DMS79 treated with DMSO at 0.1 percent for 48 hours (cell line): ENCODE results near the gene ARIH1.
A peak's percentile ranks its signal among the peaks of the same experiment; 100 is the strongest.

ENCODE experiments used
- DNase-seq: peaks from one replicate; lab custom pipeline; 2025; lab: John Stamatoyannopoulos, UW

Gene ARIH1

GRCh38 chr15:72540606-72541237 is 66.6 kb downstream of the ARIH1 start:
- no peak for DNase-seq

DNA sequence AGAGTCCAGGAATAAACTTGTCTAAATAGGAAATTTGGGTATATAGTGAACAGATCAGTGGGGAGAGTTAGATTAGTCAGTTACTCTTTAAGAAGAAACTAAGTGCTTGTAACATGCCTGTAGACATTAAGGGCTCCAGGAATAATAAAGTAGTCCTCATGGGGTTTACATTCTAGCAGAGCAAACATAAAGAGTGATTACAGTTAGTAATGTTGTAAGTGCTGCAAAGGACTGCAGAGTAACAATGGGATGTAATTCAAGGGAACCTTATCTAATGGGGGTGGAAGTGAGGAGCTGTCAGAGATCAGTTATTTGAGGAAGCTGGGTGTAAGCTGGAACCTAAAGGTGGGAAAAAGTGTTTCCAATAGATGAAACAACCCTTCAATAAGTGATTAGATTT is 67.5 kb downstream of the ARIH1 start:
- DNase-seq: no peak

GRCh38 chr15:72545156-72545555 is 71.0 kb downstream of the ARIH1 start:
- no peak for DNase-seq

GRCh38 chr15:72554471-72555425 is 80.6 kb downstream of the ARIH1 start:
- DNase-seq: no peak

- DNase-seq: no peak
Measured at GRCh38 chr15:72559781-72560180, 85.7 kb downstream of the ARIH1 start.

DNA sequence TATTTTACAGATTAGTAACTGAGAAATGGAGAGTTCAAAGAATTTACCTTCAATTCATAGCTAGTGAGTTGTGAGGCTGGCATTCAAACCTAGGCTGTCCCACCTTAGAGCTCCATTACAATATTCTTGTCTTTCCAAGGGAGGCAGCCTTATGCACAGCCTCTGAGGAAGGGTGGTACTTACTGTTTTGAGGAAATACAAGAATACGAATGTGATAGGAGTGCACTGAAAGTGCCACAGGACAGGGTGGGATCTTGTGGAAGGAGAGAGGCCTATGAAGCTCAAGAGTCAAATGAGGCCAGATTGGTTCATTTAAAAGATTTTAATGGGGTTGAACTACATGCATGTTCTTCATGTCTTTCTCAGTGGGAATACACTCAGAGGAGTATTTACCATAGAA is 86.3 kb downstream of the ARIH1 start:
- no peak for DNase-seq

GRCh38 chr15:72562386-72562785 is 88.3 kb downstream of the ARIH1 start:
- DNase-seq: no peak

GRCh38 chr15:72562878-72563277 is 88.7 kb downstream of the ARIH1 start:
- DNase-seq: no peak

DNA sequence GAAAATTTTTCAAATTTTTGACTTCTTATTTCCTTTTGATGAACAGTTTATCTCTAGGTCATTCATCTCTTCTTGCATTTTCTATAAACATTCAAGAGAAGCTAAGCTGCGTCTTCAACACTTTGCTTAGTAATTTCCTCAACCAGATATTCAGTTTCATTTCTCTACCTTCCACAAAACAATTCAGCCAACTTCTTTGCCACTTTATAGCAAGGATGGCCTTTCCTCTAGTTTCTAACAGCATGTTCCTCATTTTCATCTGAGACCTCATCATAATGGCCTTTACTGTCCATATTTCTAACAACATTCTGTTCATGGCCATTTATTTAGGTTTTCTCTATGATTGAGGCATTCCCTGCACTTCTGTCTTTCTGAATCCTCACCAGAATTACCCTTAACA is 90.0 kb downstream of the ARIH1 start:
- no peak for DNase-seq

DNA sequence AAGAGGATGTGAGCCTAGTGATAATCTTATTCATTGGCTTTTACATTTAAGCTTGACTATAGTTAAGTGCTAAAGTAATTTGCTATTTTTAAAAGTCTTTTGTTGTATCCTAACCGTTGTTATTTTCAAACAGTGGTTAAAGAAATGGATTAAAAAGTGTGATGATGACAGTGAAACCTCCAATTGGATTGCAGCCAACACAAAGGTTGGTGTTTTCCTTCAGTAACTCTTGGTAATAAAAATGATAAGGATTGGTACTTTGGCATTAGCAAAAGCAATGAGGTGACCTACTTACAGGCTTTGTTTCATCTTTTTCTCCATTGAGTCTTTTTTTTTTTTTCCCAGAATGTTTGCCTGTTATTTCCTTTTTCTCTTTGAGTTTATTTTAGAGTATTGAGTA is 92.8 kb downstream of the ARIH1 start:
- DNase-seq: no peak

DNA sequence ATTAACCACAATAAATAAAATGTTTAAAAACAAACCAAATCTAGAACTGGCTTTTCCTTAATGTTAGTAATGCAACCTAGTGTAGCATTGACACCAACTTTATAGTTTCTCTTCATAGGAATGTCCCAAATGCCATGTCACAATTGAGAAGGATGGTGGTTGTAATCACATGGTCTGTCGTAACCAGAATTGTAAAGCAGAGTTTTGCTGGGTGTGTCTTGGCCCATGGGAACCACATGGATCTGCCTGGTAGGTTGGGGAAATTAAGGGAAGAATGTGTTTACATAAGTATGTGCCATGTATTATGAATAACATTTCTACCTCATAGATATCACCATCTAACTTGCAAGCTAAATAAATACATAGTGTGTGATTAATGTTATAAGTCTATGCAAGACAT is 95.9 kb downstream of the ARIH1 start:
- no peak for DNase-seq

- no peak for DNase-seq
Measured at GRCh38 chr15:72579814-72580213, 105.7 kb downstream of the ARIH1 start.

DNA sequence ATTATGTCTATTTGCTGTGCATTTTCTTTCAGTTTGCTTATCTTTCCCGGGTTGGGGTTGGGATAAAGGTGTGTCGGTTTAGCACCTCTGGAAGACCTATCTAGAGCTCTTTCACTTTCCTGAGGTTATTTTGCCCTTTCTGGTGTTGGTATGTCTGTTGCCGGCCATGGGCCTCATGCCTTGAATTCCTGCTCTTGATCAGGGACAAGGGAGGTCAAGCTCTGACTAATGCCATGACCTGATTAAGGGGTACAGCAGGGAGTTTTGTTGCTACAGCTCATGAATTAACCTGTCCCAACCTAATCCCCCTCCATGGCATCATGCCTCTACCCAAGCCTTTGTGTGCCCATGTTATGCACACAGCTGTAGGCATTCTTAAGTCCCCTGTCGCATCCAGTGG is 109.9 kb downstream of the ARIH1 start:
- DNase-seq: no peak

- DNase-seq: no peak
Measured at GRCh38 chr15:72585025-72585424, 110.9 kb downstream of the ARIH1 start.

DNA sequence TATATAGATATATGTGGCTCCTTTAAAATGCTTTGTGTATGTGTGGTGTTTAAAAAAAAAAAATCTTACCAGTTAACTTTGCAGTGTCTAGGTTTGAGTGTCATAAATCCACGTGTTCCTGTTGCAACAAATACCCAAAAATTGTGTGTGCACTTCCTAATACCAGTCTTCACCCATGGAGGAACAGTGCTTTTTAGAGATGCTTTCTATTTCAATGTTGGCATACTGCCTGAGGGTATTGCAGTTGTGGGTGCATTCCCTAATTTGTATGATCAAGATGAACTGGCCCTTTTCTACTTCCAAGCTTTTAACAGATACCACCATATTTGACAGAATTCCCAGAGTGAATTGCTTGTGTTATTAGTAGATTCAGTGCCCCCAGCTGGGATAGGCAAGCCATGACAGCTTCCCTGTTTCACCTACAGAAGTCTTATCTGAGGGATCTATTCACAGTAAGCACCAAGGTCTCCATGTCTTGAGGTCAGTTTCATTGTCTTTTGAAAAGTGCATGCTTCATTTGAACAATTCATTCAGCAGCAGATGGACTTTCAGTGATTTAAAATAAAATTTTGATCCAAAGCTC is 111.4 kb downstream of the ARIH1 start:
- DNase-seq: no peak

DNA sequence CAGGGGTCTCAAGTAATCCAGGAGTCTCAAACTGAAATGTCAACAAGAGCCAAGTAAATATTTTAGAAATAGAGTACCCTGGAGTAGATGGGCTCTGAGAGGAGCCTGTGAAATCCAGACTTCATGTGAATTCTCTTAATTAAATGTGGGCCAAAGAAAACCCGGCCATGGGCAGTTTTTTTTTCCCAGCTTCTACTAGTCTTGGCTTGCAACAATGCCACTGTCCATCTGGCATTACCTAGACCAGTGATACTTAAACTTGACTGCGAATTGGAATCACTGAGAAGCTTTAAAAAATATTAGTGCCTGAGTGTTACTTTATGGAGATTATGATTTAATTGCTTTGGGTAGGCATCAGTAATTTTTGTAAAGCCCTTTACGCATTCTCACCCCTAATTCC is 114.0 kb downstream of the ARIH1 start:
- no peak for DNase-seq

DNA sequence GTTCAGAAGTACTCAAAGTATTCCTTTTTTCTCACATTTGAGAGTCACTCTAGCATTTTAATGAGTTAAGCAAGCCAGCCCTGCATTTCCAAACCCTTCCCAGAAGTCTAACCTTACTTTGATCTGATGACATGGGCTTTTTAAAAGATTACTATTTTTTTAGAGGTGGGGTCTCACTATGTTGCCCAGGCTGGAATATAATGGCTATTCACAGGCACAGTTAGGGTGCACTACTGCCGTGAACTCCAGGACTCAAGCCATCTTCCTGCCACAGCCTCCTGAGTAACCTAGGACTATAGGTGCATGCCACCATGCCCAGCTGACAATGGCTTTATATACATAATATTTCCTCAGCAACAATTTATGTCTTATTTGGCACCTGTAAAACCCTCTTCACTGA is 116.3 kb downstream of the ARIH1 start:
- DNase-seq: no peak

- DNase-seq: no peak
Measured at GRCh38 chr15:72591361-72591760, 117.2 kb downstream of the ARIH1 start.

GRCh38 chr15:72592097-72592496 is 118.0 kb downstream of the ARIH1 start:
- DNase-seq: no peak

GRCh38 chr15:72592676-72593075 is 118.5 kb downstream of the ARIH1 start:
- DNase-seq: no peak

DNA sequence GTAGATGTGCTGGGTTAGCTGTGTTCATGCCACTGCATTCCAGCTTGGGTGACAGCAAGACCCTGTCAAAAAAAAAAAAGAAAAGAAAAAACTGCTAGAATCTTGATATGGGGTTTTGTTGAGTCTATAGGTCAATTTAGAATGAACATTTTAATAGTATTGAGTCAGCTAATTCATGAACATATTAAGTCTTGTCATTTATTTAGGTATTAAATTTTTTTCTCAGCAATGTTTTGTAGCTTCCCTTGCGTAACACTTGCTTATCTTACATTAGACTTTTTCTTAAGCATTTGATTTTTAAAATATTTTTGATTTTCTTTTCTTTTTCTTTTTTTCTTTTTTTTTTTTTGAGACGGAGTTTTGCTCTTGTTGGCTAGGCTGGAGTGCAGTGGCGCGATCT is 119.7 kb downstream of the ARIH1 start:
- DNase-seq: no peak

- peak; percentile 51 for DNase-seq
Measured at GRCh38 chr15:72599855-72600464, 125.8 kb downstream of the ARIH1 start.

GRCh38 chr15:72604794-72605193 is 130.7 kb downstream of the ARIH1 start:
- DNase-seq: no peak
